GM18502 (cell line): Measurements from ENCODE around the gene CHRNE.
"Not testable (repeated sequence)": the region's sequence is repeated elsewhere in the genome, so short reads cannot be mapped to it uniquely, and the experiment has no call there.

Experiments
- ATAC-seq: cut with Tn5 transposase; IDR thresholded peaks from one replicate; pipeline ENCODE4 v1.9.1; 2021; ENCODE audit warnings: mild to moderate bottlenecking; ENCODE audit not compliant: unreplicated experiment, poor library complexity

CHRNE gene

DNA sequence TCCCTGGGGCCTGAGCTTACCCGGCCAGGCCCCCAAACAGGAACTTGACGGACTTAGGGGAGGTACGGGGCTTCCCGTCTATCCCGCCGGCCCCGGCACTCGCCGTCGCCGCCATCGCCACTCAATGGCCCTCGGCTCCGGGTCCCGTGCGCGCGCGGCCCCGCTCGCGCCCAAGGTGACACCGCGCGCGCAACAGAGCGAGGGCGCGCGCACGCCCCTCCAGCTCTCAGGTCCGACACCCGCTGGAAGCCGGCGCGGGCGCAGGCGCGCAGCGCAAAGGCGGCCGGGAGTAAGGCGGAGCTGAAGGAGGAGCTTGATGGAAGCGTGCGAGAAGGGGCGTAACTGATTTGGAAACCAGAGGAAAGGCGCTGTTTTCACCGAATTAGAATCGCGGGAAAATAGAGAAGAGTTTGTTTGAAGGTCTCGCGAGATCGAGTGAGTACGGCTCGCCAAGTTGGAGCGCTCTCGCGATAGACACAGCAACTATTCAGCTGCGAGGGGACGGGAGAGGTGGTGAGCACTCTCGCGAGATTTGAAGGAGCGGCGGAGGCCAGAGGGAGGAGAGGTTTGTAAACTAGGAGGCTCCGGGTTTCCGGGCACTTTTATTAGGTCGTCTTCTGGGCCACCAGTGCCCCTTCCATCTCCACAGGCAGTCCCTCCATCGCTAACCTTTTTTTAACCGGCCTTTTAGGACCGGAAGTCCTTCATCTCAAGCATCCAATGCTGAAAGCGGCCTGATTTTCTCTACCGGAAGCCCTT lies 37.1 kb upstream of the CHRNE start, which contains the start of the genes RNF167 and SLC25A11:
RNF167 (plus strand) TSS at position 473 of the 759 bp plus-strand sequence. CDS start 642 bp downstream, outside the sequence.
SLC25A11 (minus strand) TSS at position 251 of the 759 bp plus-strand sequence; CDS start at position 115, 136 bp downstream.
- peak; percentile 75 for ATAC-seq

DNA sequence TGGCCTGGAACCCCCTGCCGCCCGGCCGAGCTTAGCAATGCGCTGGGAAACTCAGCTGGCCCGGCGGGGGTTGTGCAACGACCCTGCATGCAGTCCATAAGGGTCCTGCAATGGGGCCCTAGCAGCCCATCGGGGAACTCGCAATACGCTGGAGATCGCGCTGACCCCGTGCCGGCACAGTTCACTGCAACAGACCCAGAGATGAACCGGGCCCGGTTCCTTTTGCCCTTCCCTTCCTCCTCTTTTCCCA lies 36.6 kb upstream of the CHRNE start:
- peak; percentile 17 for ATAC-seq

DNA sequence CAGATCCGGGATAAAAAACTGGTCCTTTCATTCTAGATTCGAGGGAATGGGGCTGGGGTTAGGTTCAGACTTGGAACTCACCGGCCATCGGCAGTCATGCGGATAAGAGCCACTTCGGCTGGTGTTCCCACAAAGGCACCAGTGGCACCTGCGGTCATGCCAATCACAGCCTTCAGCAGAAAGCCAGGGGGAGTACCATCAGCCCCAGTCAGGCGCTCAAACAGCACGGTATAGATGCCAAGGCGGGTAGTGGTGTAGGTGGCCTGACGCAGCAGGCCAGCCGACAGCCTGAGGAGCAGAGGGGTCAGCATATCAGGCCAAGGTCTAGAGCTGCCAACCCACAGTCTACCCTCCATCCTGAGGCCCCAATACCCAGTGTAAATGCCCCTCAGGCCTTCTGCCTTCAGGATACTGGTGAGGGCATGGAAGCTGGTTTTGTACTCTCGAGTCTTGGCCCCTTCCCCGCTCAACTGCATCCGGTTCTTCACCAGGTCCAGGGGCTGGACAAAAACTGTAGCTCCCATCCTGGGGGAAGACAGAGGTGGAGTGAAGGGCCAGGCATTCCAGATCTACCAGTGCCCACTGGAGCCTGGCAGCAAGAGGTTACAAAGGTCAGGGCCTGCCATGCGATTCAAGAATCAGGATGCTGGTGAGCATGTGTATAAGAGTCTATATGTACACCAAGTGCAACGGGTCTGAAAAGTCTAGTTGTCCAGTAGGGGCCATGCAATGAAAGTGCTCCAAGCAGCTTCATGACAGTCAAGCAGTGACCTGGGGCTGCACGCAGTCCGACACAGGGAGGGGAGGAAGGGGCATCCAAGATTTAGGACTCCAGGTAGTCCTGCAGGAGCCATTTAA lies 36.0 kb upstream of the CHRNE start:
- ATAC-seq, result no peak

DNA sequence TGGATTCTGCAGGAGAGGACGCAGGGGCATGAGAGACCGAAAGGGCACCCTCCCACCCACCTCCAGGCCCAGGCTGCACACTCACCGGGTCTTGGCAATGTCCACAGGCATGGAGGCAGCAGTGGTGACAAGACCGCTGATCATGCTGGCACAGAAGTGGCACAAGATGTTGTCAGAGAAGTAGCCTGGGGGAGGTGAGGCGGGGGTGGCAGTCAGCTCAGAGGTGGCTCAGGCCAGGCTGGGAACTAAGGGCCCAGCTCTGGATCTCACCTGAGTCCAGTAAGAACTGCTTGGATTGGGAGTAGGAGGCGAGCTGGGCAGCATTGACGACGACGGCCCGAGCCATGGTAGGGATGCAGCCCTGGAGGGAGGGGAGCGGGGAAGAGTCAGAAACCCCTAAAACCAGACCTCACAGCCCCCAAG lies 35.2 kb upstream of the CHRNE start:
- ATAC-seq, result no peak

DNA sequence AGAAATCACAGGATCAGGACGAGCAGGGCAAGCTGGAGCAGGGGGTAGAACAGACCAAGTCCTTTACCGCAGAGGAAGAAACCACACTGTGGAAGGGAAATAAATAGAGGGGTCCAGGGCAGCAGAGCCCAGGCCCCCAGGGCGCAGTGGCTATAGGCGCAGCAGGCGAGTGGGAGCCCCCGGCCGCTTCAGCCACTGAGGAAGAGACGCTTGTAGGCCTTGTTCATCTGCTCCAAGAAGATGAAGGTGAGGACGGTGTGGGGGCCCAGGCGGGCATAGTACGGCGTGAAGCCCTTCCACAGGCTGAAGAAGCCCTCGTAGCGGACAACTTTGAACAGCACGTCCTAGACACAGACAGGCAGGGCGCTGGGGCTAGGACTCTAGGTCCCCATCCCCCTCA lies 34.7 kb upstream of the CHRNE start:
- no peak for ATAC-seq

DNA sequence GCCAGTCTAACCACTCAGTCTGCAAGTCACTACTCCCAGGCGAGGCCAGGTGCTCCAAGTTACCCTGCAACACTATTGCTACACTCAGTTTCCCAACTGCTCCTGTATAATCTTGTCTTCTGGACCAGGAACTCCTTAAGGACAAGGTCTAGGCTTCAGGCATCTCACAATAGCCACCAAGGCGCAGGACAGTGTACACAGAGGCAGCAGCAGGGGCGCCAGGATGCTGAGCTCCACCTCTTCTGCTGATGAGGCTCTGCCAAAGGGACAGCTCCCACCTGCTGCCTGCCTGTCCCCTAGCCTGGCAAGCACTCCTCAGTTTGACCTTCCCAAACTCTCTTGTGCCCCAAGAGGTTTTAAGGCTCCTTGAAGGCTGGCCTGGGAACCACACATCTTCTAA lies 33.5 kb upstream of the CHRNE start:
- no peak for ATAC-seq

DNA sequence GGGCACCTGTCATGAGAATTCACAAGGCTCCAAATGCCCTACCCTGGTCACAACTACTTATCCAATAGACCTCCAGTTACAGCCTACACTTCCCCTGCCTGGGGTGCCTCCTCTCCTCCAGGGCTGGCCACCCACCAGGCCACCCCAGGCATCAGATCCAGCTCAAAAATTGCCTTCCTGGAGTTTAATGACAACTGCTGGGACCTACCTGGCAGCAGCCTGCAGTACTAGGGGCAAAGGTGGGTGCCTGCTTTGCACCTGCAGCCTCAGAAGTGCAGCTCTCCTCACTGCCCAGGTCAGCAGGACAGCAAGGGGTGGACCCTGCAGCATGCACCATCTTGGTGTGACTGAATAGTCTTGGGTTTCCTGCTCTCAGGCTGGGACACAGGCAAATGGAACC lies 32.8 kb upstream of the CHRNE start:
- no peak for ATAC-seq

DNA sequence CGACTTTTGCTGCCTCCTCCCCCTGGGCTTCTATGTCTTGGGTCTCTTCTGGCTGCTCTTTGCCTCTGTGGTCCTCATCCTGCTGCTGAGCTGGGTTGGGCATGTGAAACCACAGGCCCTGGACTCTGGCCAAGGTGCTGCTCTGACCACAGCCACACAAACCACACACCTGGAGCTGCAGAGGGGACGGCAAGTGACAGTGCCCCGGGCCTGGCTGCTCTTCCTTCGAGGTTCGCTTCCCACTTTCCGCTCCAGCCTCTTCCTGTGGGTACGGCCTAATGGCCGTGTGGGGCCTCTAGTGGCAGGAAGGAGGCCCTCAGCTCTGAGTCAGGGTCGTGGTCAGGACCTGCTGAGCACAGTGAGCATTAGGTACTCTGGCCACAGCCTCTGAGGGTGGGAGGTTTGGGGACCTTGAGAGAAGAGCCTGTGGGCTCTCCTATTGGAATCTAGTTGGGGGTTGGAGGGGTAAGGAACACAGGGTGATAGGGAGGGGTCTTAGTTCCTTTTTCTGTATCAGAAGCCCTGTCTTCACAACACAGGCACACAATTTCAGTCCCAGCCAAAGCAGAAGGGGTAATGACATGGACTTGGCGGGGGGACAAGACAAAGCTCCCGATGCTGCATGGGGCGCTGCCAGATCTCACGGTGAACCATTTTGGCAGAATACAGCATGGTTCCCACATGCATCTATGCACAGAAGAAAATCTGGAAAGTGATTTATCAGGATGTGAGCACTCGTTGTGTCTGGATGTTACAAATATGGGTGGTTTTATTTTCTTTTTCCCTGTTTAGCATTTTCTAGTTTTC lies 31.5 kb upstream of the CHRNE start:
- ATAC-seq, result no peak

DNA sequence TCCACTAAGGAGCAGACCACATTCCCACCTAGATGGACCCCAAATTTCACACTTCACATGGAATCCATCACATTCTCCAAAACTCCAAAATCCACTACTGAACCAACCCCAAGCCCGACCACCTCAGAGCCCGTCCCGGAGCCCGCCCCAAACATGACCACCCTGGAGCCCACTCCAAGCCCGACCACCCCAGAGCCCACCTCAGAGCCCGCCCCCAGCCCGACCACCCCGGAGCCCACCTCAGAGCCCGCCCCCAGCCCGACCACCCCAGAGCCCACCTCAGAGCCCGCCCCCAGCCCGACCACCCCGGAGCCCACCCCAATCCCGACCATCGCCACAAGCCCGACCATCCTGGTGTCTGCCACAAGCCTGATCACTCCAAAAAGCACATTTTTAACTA lies 30.7 kb upstream of the CHRNE start:
- ATAC-seq, result no peak

DNA sequence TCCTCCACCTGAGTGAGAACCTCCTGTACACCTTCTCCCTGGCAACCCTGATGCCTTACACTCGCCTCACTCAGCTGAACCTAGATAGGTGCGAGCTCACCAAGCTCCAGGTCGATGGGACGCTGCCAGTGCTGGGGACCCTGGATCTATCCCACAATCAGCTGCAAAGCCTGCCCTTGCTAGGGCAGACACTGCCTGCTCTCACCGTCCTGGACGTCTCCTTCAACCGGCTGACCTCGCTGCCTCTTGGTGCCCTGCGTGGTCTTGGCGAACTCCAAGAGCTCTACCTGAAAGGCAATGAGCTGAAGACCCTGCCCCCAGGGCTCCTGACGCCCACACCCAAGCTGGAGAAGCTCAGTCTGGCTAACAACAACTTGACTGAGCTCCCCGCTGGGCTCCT lies 29.9 kb upstream of the CHRNE start:
- ATAC-seq, result no peak

DNA sequence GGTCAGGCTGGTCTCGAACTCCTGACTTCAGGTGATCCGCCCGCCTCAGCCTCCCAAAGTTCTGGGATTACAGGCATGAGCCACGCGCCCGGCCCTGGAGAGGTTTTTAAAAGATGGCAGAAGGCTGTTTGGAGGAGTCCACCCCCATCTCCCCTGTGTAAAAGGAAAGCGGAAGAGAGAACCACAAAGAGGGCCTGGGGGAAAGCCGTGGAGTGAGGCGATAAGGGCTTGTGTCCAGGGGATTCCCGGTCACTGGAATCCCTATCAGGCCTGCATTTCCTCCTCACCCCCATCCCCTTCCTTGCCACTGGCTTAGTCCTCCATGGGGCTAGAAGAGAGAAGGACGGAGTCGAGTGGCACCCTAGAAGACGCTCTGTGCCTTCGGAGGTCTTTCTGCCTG lies 29.1 kb upstream of the CHRNE start, which contains the start of gene GP1BA:
GP1BA (plus strand) TSS at position 315 of the 400 bp plus-strand sequence. CDS start 328 bp downstream, outside the sequence.
- no peak for ATAC-seq

DNA sequence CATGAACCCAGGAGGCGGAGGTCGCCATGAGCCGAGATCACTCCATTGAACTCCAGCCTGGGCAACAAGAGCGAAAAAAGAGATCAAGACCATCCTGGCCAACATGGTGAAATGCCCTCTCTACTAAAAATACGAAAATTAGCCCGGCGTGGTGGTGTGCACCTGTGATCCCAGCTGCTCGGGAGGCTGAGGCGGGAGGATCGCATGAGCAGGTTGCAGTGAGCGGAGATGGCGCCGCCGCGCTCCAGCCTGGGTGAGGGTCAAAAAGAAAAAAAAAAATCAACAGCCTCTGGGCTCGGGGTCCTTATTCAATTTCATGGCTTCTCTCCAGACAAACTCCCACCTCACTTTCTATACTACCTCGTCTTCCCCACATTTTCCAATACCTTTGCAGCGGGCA lies 26.0 kb upstream of the CHRNE start:
- ATAC-seq, result no peak

DNA sequence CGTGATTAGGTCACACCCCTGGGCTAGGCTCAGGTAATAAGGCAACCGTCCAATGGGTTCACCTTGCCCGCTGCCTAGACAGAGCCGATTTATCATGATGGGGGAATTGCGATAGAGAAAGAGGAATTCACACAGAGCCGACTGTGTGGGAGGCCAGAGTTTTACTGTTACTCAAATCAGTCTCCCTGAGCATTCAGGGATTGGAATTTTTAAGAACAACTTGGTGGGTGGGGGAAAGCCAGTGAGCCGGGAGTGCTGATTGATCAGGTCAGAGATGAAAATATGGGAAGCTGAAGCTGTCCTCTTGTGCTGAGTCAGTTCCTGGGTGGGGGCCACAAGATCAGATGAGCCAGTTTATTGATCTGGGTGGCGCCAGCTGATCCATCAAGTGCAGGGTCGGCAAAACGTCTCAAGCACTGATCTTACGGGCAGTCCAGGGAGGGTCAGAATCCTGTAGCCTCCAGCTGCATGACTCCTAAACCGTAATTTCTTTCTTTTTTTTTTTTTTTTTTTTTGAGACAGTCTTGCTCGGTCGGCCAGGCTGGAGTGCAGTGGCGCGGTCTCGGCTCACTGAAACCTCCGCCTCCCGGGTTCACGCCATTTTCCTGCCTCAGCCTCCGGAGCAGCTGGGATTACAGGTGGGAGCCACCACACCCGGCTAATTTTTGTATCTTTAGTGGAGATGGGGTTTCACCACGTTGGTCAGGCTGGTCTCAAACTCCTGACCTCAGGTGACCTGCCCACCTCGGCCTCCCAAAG lies 23.9 kb upstream of the CHRNE start:
- ATAC-seq, result not testable (repeated sequence)

DNA sequence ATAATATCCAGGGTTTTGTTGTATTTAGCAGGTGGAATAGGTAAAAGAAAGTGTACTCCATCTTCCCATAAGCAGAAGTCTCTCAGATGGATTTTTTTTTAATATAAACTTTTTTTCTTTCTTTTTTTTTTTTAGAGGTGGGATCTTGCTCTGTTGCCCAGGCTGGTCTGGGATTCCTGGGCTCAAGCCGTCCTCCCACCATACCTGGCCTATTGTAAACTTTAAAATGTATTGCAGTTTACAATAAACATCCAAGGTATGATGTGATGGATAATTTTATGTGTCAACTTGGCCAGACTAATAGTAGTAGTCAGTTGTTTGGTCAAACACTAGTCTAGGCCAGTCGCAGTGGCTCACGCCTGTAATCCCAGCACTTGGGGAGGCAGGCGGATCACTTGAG lies 18.4 kb upstream of the CHRNE start:
- no peak for ATAC-seq

DNA sequence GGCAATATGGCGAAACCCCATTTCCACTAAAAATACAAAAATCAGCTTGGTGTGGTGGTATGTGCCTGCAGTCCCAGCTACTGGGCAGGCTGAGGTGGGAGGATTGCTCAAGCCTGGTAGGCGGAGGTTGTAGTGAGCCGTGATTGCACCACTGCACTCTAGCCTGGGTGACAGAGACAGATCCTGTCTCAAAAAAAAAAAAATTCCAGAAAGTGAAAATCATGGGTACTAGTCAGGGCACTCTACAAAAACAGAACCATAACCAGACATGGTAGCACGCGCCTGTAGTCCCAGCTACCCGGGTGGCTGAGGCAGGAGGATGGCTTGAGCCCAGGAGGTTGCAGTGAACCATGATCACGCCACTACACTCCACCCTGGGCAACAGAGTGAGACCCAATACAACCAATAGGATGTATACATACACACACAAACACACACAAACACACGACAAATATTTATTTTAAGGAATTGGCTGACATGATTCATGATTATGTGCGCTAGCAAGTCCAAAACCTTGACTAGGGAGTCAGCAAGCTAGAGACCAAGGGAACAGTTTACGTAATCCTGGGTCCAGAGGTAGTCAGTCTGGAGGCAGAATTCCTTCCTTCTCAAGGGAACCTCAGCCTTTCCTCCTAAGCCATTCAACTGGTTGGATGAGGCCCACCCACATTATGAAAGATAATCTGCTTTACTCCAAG lies 17.6 kb upstream of the CHRNE start:
- ATAC-seq, result no peak

DNA sequence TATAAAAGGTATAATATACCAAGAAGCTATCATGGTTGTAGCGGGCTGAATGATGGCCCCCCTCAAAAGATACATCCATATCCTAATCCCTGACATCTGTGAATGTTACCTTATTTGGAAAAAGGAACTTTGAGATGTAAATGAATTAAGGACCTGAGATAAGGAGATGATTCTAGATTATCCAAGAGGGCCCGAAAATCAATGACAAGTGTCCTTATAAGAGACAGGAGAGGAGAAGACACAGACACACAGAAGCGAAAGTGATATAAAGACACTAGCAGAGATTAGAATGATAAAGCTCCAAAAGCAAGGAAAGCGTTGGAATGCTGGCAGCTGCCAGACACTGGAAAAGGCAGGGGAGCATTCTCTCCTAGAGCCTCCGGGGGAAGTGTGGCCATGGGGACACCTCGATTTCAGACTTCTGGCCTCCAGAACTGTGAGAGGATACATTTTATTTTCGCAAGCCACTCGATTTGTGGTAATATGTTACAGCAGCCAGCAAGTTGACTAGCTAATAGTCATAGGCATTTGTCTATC lies 16.7 kb upstream of the CHRNE start:
- ATAC-seq, result no peak

DNA sequence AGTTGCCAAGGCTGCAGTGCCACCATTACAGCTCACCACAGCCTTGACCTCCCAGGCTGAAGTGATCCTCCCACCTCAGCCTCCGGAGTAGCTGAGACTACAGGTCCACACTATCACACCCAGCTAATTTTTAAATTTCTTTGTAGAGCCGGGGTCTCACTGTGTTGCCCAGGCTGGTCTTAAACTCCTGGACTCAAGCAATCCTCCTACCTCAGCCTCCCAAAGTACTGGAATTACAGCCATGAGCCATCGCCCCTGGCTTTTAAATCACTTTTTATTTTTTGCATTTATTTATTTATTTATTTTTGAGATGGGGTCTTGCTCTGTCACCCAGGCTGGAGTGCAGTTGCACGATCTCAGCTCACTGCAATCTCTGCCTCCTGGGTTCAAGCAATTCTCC lies 11.7 kb upstream of the CHRNE start:
- not testable (repeated sequence) for ATAC-seq

DNA sequence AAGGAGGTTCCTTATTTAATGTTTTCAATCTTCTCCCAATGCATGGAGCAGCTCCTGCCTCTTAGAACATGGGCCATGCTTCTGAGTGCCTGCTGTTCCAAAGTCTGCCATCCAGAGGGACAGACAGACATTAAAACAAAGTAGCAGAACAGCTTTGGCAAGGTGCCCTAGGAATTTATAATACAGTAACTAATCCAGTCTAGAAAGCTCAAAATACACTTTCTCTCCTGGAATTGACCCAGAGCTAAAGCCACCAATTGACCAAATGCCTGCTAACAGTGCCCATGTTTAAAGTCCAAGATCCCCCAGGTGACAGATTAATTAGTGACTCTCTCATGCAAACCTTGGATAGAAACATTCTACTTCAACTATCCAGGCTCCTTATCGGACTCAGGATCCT lies 11.1 kb upstream of the CHRNE start:
- no peak for ATAC-seq
